ENCODE measurements around the gene MLPH.

Gene MLPH

GRCh38 chr2:237486334-237486818 lies 675 bp upstream of the MLPH start:
- H2AK5ac ChIP-seq (ENCODE audit: low read length, severe bottlenecking): no peak overlapping the region
- H3K18ac ChIP-seq (ENCODE audit: low read depth in 1 of 2, low read length in 2 of 2): peak overlapping the region; percentile 91 to 97
- H2BK12ac ChIP-seq (ENCODE audit: low read length in 2 of 2): peak overlapping the region; percentile 79 to 84
- peak overlapping the region; percentile 98 for H4K91ac ChIP-seq (ENCODE audit: low read length)
- peak overlapping the region; percentile 99 for H3K4me2 ChIP-seq (ENCODE audit: low read length, poor library complexity, severe bottlenecking)
- no peak overlapping the region for H2BK5ac ChIP-seq (ENCODE audit: low read depth, low read length, poor library complexity, severe bottlenecking)
- H2BK15ac ChIP-seq (ENCODE audit: low read depth, poor library complexity, severe bottlenecking): peak overlapping the region; percentile 2
- peak; percentile 56 for DNase-seq
- WGBS: 1% methylated on average over 36 of the region's 36 CpGs
- H2BK120ac ChIP-seq (ENCODE audit: low read depth, low read length): peak overlapping the region; percentile 91
- H3K14ac ChIP-seq (ENCODE audit: low read length in 2 of 2): peak overlapping the region in 1 of 2 experiments; percentile 98
- H3K4me1 ChIP-seq (ENCODE audit: control insufficient read depth, insufficient read depth, low read depth, low read length): peaks cover 31% of the 10 kb centered on the region
- peak overlapping the region; percentile 19 for H2AFZ ChIP-seq (ENCODE audit: low read depth, low read length)
- H3K79me1 ChIP-seq (replicated peaks; ENCODE audit: low read length, poor library complexity, severe bottlenecking): peaks cover 1% of the 10 kb centered on the region
- peaks cover 3% of the 10 kb centered on the region for H3K9me3 ChIP-seq (ENCODE audit: control insufficient read depth, low read length)
- no peaks in the 10 kb centered on the region for H3K27me3 ChIP-seq (ENCODE audit: control insufficient read depth in 1 of 2, insufficient read depth in 1 of 2, low read length in 2 of 2)
- peak overlapping the region; percentile 85 for H3K9ac ChIP-seq (ENCODE audit: low read length)
- H3K36me3 ChIP-seq (ENCODE audit: control insufficient read depth in 1 of 2, insufficient read depth in 2 of 2, low read depth in 1 of 2, low read length in 2 of 2): peaks cover 2 to 8% of the 10 kb centered on the region in 2 experiments
- H3K4ac ChIP-seq (ENCODE audit: low read depth in 1 of 2, low read length in 2 of 2): peak overlapping the region; percentile 96 to 97
- peak overlapping the region; percentile 77 for H4K8ac ChIP-seq (ENCODE audit: low read length)
- H3K4me3 ChIP-seq (ENCODE audit: insufficient read depth in 1 of 2, low read depth in 1 of 2, low read length in 2 of 2): peak overlapping the region; percentile 79 to 85
- H3K27ac ChIP-seq (ENCODE audit: low read length, poor library complexity, severe bottlenecking): peak overlapping the region; percentile 34
- peak overlapping the region in 1 of 2 experiments; percentile 89 for H3K23ac ChIP-seq (ENCODE audit: low read length in 2 of 2)

GRCh38 chr2:237487496-237487895 lies 445 bp downstream of the MLPH start:
- peak overlapping the region; percentile 79 to 85 for H3K4me3 ChIP-seq (ENCODE audit: insufficient read depth in 1 of 2, low read depth in 1 of 2, low read length in 2 of 2)
- peaks cover 27% of the 10 kb centered on the region for H3K4me1 ChIP-seq (ENCODE audit: control insufficient read depth, insufficient read depth, low read depth, low read length)
- H3K27ac ChIP-seq (ENCODE audit: low read length, poor library complexity, severe bottlenecking): peak overlapping the region; percentile 66
- no peak for DNase-seq
- H3K9ac ChIP-seq (ENCODE audit: low read length): peak overlapping the region; percentile 85
- peak overlapping the region in 1 of 2 experiments; percentile 97 for H3K14ac ChIP-seq (ENCODE audit: low read length in 2 of 2)
- peaks cover 4% of the 10 kb centered on the region for H3K79me1 ChIP-seq (replicated peaks; ENCODE audit: low read length, poor library complexity, severe bottlenecking)
- no peak overlapping the region for H2AK5ac ChIP-seq (ENCODE audit: low read length, severe bottlenecking)
- H3K4me2 ChIP-seq (ENCODE audit: low read length, poor library complexity, severe bottlenecking): peak overlapping the region; percentile 99
- no peak overlapping the region for H2BK5ac ChIP-seq (ENCODE audit: low read depth, low read length, poor library complexity, severe bottlenecking)
- no peaks in the 10 kb centered on the region for H3K27me3 ChIP-seq (ENCODE audit: control insufficient read depth in 1 of 2, insufficient read depth in 1 of 2, low read length in 2 of 2)
- peaks cover 10% of the 10 kb centered on the region for H3K9me3 ChIP-seq (ENCODE audit: control insufficient read depth, low read length)
- peak overlapping the region; percentile 91 to 98 for H3K18ac ChIP-seq (ENCODE audit: low read depth in 1 of 2, low read length in 2 of 2)
- peak overlapping the region; percentile 98 for H4K91ac ChIP-seq (ENCODE audit: low read length)
- peaks cover 6 to 18% of the 10 kb centered on the region in 2 experiments for H3K36me3 ChIP-seq (ENCODE audit: control insufficient read depth in 1 of 2, insufficient read depth in 2 of 2, low read depth in 1 of 2, low read length in 2 of 2)
- H2BK12ac ChIP-seq (ENCODE audit: low read length in 2 of 2): peak overlapping the region in 1 of 2 experiments; percentile 95
- 45% methylated on average over 14 of the region's 14 CpGs for WGBS
- peak overlapping the region in 1 of 2 experiments; percentile 91 for H3K23ac ChIP-seq (ENCODE audit: low read length in 2 of 2)
- peak overlapping the region; percentile 93 to 97 for H3K4ac ChIP-seq (ENCODE audit: low read depth in 1 of 2, low read length in 2 of 2)
- peak overlapping the region; percentile 84 for H2BK120ac ChIP-seq (ENCODE audit: low read depth, low read length)
- H2AFZ ChIP-seq (ENCODE audit: low read depth, low read length): no peak overlapping the region
- peak overlapping the region; percentile 95 for H4K8ac ChIP-seq (ENCODE audit: low read length)
- H2BK15ac ChIP-seq (ENCODE audit: low read depth, poor library complexity, severe bottlenecking): peak overlapping the region; percentile 26

GRCh38 chr2:237488295-237488694 lies 1.2 kb downstream of the MLPH start:
- DNase-seq: no peak
- Histone ChIP-seq H2AFZ (ENCODE audit: low read depth, low read length) (no peak overlapping the region), H3K27me3 (ENCODE audit: control insufficient read depth in 1 of 2, insufficient read depth in 1 of 2, low read length in 2 of 2) (no peaks in the 10 kb centered on the region), H3K79me1 (replicated peaks; ENCODE audit: low read length, poor library complexity, severe bottlenecking) (peaks cover 8% of the 10 kb centered on the region), H3K27ac (ENCODE audit: low read length, poor library complexity, severe bottlenecking) (no peak overlapping the region), H3K9me3 (ENCODE audit: control insufficient read depth, low read length) (peaks cover 13% of the 10 kb centered on the region), H3K4me1 (ENCODE audit: control insufficient read depth, insufficient read depth, low read depth, low read length) (peaks cover 21% of the 10 kb centered on the region), H2BK5ac (ENCODE audit: low read depth, low read length, poor library complexity, severe bottlenecking) (peak overlapping the region; percentile 19), H4K8ac (ENCODE audit: low read length) (peak overlapping the region; percentile 12), H2BK15ac (ENCODE audit: low read depth, poor library complexity, severe bottlenecking) (no peak overlapping the region), H3K4ac (ENCODE audit: low read depth in 1 of 2, low read length in 2 of 2) (peak overlapping the region in 1 of 2 experiments; percentile 1), H2BK120ac (ENCODE audit: low read depth, low read length) (no peak overlapping the region), H3K36me3 (ENCODE audit: control insufficient read depth in 1 of 2, insufficient read depth in 2 of 2, low read depth in 1 of 2, low read length in 2 of 2) (peaks cover 6 to 25% of the 10 kb centered on the region in 2 experiments), H3K18ac (ENCODE audit: low read depth in 1 of 2, low read length in 2 of 2) (peak overlapping the region; percentile 47 to 48), H4K91ac (ENCODE audit: low read length) (peak overlapping the region; percentile 36), H3K23ac (ENCODE audit: low read length in 2 of 2) (no peak overlapping the region), H3K4me2 (ENCODE audit: low read length, poor library complexity, severe bottlenecking) (peak overlapping the region; percentile 99), H3K14ac (ENCODE audit: low read length in 2 of 2) (peak overlapping the region in 1 of 2 experiments; percentile 18), H2BK12ac (ENCODE audit: low read length in 2 of 2) (peak overlapping the region; percentile 51 to 86), H2AK5ac (ENCODE audit: low read length, severe bottlenecking) (peak overlapping the region; percentile 92), H3K4me3 (ENCODE audit: insufficient read depth in 1 of 2, low read depth in 1 of 2, low read length in 2 of 2) (peak overlapping the region in 1 of 2 experiments; percentile 79), H3K9ac (ENCODE audit: low read length) (no peak overlapping the region)
- 77% methylated on average over 6 of the region's 6 CpGs for WGBS

- H3K9ac ChIP-seq (ENCODE audit: low read length): no peak overlapping the region
- peak overlapping the region; percentile 92 for H2AK5ac ChIP-seq (ENCODE audit: low read length, severe bottlenecking)
- peaks cover 13% of the 10 kb centered on the region for H3K9me3 ChIP-seq (ENCODE audit: control insufficient read depth, low read length)
- no peaks in the 10 kb centered on the region for H3K27me3 ChIP-seq (ENCODE audit: control insufficient read depth in 1 of 2, insufficient read depth in 1 of 2, low read length in 2 of 2)
- H4K91ac ChIP-seq (ENCODE audit: low read length): peak overlapping the region; percentile 80
- peak overlapping the region; percentile 27 for H2BK120ac ChIP-seq (ENCODE audit: low read depth, low read length)
- H3K79me1 ChIP-seq (replicated peaks; ENCODE audit: low read length, poor library complexity, severe bottlenecking): peaks cover 10% of the 10 kb centered on the region
- H3K27ac ChIP-seq (ENCODE audit: low read length, poor library complexity, severe bottlenecking): peak overlapping the region; percentile 75
- peaks cover 15 to 33% of the 10 kb centered on the region in 2 experiments for H3K36me3 ChIP-seq (ENCODE audit: control insufficient read depth in 1 of 2, insufficient read depth in 2 of 2, low read depth in 1 of 2, low read length in 2 of 2)
- H2AFZ ChIP-seq (ENCODE audit: low read depth, low read length): no peak overlapping the region
- peak overlapping the region; percentile 51 to 65 for H3K18ac ChIP-seq (ENCODE audit: low read depth in 1 of 2, low read length in 2 of 2)
- H3K23ac ChIP-seq (ENCODE audit: low read length in 2 of 2): peak overlapping the region in 1 of 2 experiments; percentile 57
- H2BK15ac ChIP-seq (ENCODE audit: low read depth, poor library complexity, severe bottlenecking): peak overlapping the region; percentile 63
- H3K14ac ChIP-seq (ENCODE audit: low read length in 2 of 2): peak overlapping the region in 1 of 2 experiments; percentile 8
- peak overlapping the region; percentile 45 to 84 for H2BK12ac ChIP-seq (ENCODE audit: low read length in 2 of 2)
- no peak overlapping the region for H3K4me3 ChIP-seq (ENCODE audit: insufficient read depth in 1 of 2, low read depth in 1 of 2, low read length in 2 of 2)
- peak overlapping the region; percentile 99 for H3K4me2 ChIP-seq (ENCODE audit: low read length, poor library complexity, severe bottlenecking)
- DNase-seq: no peak
- no peak overlapping the region for H2BK5ac ChIP-seq (ENCODE audit: low read depth, low read length, poor library complexity, severe bottlenecking)
- peak overlapping the region; percentile 61 for H4K8ac ChIP-seq (ENCODE audit: low read length)
- peaks cover 23% of the 10 kb centered on the region for H3K4me1 ChIP-seq (ENCODE audit: control insufficient read depth, insufficient read depth, low read depth, low read length)
- H3K4ac ChIP-seq (ENCODE audit: low read depth in 1 of 2, low read length in 2 of 2): peak overlapping the region; percentile 26 to 85
- 78% methylated on average over 5 of the region's 6 CpGs for WGBS
These were observed 2.1 kb downstream of the MLPH start for GRCh38 chr2:237488901-237489860.
